HCT116 (cell line): ENCODE measurements around the gene POFUT2. TPM values are rescaled to one million over a fixed set of nuclear protein-coding genes. Genes with fewer than 3 reads are reported as not detected.

ENCODE experiments used
- ATAC-seq: fragments of 200-7000 bp; cut with Tn5 transposase; 2 replicates; pipeline ENCODE4 v1.9.1; 2020; ENCODE audit warnings: mild to moderate bottlenecking, moderate library complexity
- BruUV-seq: library from RNA; stranded (reverse); fragments of 400-500 nt; replicated peaks from 2 replicates; lab custom pipeline; 2021; lab: Mats Ljungman, UMichigan
- CTCF ChIA-PET: fragments of 300-600 bp; sonication (Branson Sonifier 250); formaldehyde crosslinking; loops from one replicate; lab custom pipeline; 2021; ENCODE audit warnings: antibody characterized with exemption; lab: Charles Lee
- POLR2A ChIA-PET: fragments of 300-600, 350-600 bp; sonication (Branson Sonifier 250); formaldehyde crosslinking; loops from one replicate; lab custom pipeline; 2021; ENCODE audit warnings: antibody characterized with exemption; lab: Charles Lee
- RAD21 ChIA-PET, 2 experiments: fragments of 300-600 bp; sonication (Branson Sonifier 250); formaldehyde crosslinking; loops; one replicate each; lab custom pipeline; 2023; ENCODE audit warnings: low total read pairs in 2 of 2; ENCODE audit not compliant: uncharacterized antibody in 2 of 2, unreplicated experiment in 2 of 2, low non-redundant PET in 1 of 2; lab: Charles Lee
- DNase-seq: peaks from one replicate; pipeline ENCODE4 v3.0.0-alpha.2; 2010; ENCODE audit warnings: low read depth, low spot score
- H2AFZ ChIP-seq: fragments of 200-600 bp; shearing (Covaris generic), sonication (generic); 2 replicates; pipeline ENCODE4 v1.6.1; 2017; ENCODE audit warnings: low read depth, mixed run types, mixed read lengths, antibody characterized with exemption, low read length; ENCODE audit not compliant: poor library complexity, severe bottlenecking
- H3K27ac ChIP-seq: 2 replicates; pipeline ENCODE4 v1.5.1; 2012; ENCODE audit warnings: low read depth, low read length
- H3K27me3 ChIP-seq: fragments of 200-600 bp; sonication (generic); 2 replicates; pipeline ENCODE4 v1.6.1; 2016; ENCODE audit warnings: mixed run types, low read length, mixed read lengths; ENCODE audit not compliant: insufficient read depth
- H3K36me3 ChIP-seq, 2 experiments: fragments of 200-500 bp in 1 of 2; fragments of 200-600 bp in 1 of 2; sonication (Bioruptor generic) in 1 of 2; sonication (generic) in 1 of 2; 2 replicates each; pipeline versions ENCODE4 v1.5.1 to v1.6.1; 2014 to 2016; ENCODE audit warnings: low read length in 2 of 2, inconsistent platforms in 1 of 2, mixed read lengths in 1 of 2, mixed run types in 1 of 2; ENCODE audit not compliant: insufficient read depth in 2 of 2, control insufficient read depth in 1 of 2
- H3K4me1 ChIP-seq, 2 experiments: fragments of 200-600 bp in 1 of 2; sonication (generic) in 1 of 2; 2 replicates each; pipeline versions ENCODE4 v1.5.1 to v1.6.1; 2012 to 2017; ENCODE audit warnings: low read length in 2 of 2, inconsistent platforms in 1 of 2, mild to moderate bottlenecking in 1 of 2, mixed read lengths in 1 of 2, mixed run types in 1 of 2, moderate library complexity in 1 of 2; ENCODE audit not compliant: insufficient read depth in 2 of 2, control insufficient read depth in 1 of 2
- H3K4me2 ChIP-seq: fragments of 200-600 bp; sonication (generic); 2 replicates; pipeline ENCODE4 v1.6.1; 2017; ENCODE audit warnings: mixed run types, low read length, mixed read lengths
- H3K4me3 ChIP-seq, 2 experiments: fragments of 200-600 bp in 1 of 2; sonication (generic) in 1 of 2; replicated peaks in 1 of 2; 2 replicates each; pipeline ENCODE4 v1.5.1; 2011 to 2016; ENCODE audit warnings: low read length in 2 of 2, control low read depth in 1 of 2, low read depth in 1 of 2, mild to moderate bottlenecking in 1 of 2, mixed read lengths in 1 of 2, mixed run types in 1 of 2
- H3K79me2 ChIP-seq: fragments of 200-600 bp; sonication (generic); 2 replicates; pipeline ENCODE4 v1.6.1; 2017; ENCODE audit warnings: mild to moderate bottlenecking, mixed run types, low read length, moderate library complexity, mixed read lengths; ENCODE audit not compliant: insufficient read depth
- H3K9ac ChIP-seq: fragments of 200-600 bp; sonication (generic); 2 replicates; pipeline ENCODE4 v1.6.1; 2016; ENCODE audit warnings: low read length, mixed read lengths
- H3K9me2 ChIP-seq: fragments of 200-600 bp; sonication (generic), shearing (Covaris generic); 2 replicates; pipeline ENCODE4 v1.6.1; 2017; ENCODE audit warnings: mixed run types, mild to moderate bottlenecking, moderate library complexity; ENCODE audit not compliant: insufficient read depth
- H3K9me3 ChIP-seq, 2 experiments: fragments of 200-500 bp in 1 of 2; fragments of 200-600 bp in 1 of 2; sonication (Bioruptor generic) in 1 of 2; sonication (generic) in 1 of 2; 2 replicates each; pipeline ENCODE4 v1.6.1; 2014 to 2017; ENCODE audit warnings: low read length in 2 of 2, mixed read lengths in 2 of 2, inconsistent platforms in 1 of 2, low read depth in 1 of 2, mild to moderate bottlenecking in 1 of 2, mixed run types in 1 of 2, moderate library complexity in 1 of 2; ENCODE audit not compliant: control insufficient read depth in 1 of 2, insufficient read depth in 1 of 2
- H4K20me1 ChIP-seq: fragments of 200-600 bp; sonication (generic), shearing (Covaris generic); 2 replicates; pipeline ENCODE4 v1.6.1; 2017; ENCODE audit warnings: mixed run types, mild to moderate bottlenecking, moderate library complexity; ENCODE audit not compliant: insufficient read depth
- CBX3 ChIP-seq: IDR thresholded peaks from 2 replicates; pipeline ENCODE4 v1.6.1; 2012; ENCODE audit warnings: low read depth
- CEBPB ChIP-seq: IDR thresholded peaks from 2 replicates; pipeline ENCODE4 v1.6.1; 2012; ENCODE audit warnings: low read depth
- EZH2 ChIP-seq: fragments of 200-600 bp; sonication (generic); IDR thresholded peaks from 2 replicates; pipeline ENCODE4 v1.6.1; 2017; ENCODE audit warnings: antibody characterized with exemption, mixed run types
- FOSL1 ChIP-seq: IDR thresholded peaks from 2 replicates; pipeline ENCODE4 v1.6.1; 2012; ENCODE audit warnings: low read depth
- JUND ChIP-seq: IDR thresholded peaks from 2 replicates; pipeline ENCODE4 v1.6.1; 2012
- MAX ChIP-seq: IDR thresholded peaks from 2 replicates; pipeline ENCODE4 v1.6.1; 2012
- POLR2A ChIP-seq: IDR thresholded peaks from 2 replicates; pipeline ENCODE4 v1.7.0; 2011; ENCODE audit warnings: borderline replicate concordance; ENCODE audit not compliant: insufficient read depth, insufficient read length; ENCODE audit errors: extremely low read depth
- SIN3A ChIP-seq: IDR thresholded peaks from 2 replicates; pipeline ENCODE4 v1.6.1; 2012; ENCODE audit warnings: low read depth
- TCF7L2 ChIP-seq: IDR thresholded peaks from 2 replicates; pipeline ENCODE4 v1.7.0; 2011; ENCODE audit warnings: borderline replicate concordance, inconsistent platforms; ENCODE audit not compliant: insufficient read depth, insufficient read length; ENCODE audit errors: extremely low read depth
- ZBTB33 ChIP-seq: IDR thresholded peaks from 2 replicates; pipeline ENCODE4 v1.6.1; 2011; ENCODE audit warnings: mild to moderate bottlenecking, low read length, moderate library complexity; ENCODE audit not compliant: insufficient replicate concordance; ENCODE audit errors: extremely low read depth
- ZFX ChIP-seq: fragments of 450-650 bp; IDR thresholded peaks from 2 replicates; pipeline ENCODE4 v1.6.1; 2017
- intact Hi-C: fragments of 100-400 bp; cut with micrococcal nuclease; formaldehyde crosslinking; loops from 2 replicates; pipeline ENCODE4 v1.10.0; 2022
- total RNA-seq: library from RNA; stranded (reverse); gene quantifications from one replicate; pipeline ENCODE4 v1.2.1, GENCODE V29; 2021; ENCODE audit not compliant: unreplicated experiment

POFUT2 gene
- total RNA-seq, 1 experiment from 2014 or later = 20.5 TPM

GRCh38 chr21:45284456-45284741, 3.3 kb downstream of the POFUT2 start:
- Histone ChIP-seq H3K9ac (no peak overlapping the region), H3K4me2 (no peak overlapping the region), H4K20me1 (no peaks in the 10 kb centered on the region), H3K27ac (no peak overlapping the region), H3K9me2 (no peaks in the 10 kb centered on the region), H3K79me2 (peaks cover 12% of the 10 kb centered on the region), H3K9me3 (no peaks in the 10 kb centered on the region), H3K4me3 (no peak overlapping the region), H2AFZ (no peak overlapping the region), H3K36me3 (peaks cover 0 to 20% of the 10 kb centered on the region in 2 experiments; a peak in 3 of 4 replicates), H3K27me3 (no peaks in the 10 kb centered on the region), H3K4me1 (peaks cover 5 to 8% of the 10 kb centered on the region in 2 experiments; a peak in 3 of 4 replicates)
- CTCF ChIA-PET = no interaction called here
- no peak for TF ChIP-seq SIN3A
- no peak for TF ChIP-seq CEBPB
- TF ChIP-seq POLR2A = no peak
- no peak for TF ChIP-seq EZH2
- TF ChIP-seq ZFX = no peak
- TF ChIP-seq FOSL1 = no peak
- TF ChIP-seq TCF7L2 = no peak
- no peak for TF ChIP-seq ZBTB33
- no peak for TF ChIP-seq MAX
- TF ChIP-seq JUND = no peak
- no peak for TF ChIP-seq CBX3
- POLR2A ChIA-PET = no interaction called here
- RAD21 ChIA-PET = no interaction called here
- intact Hi-C loops = no loop called here
- no peak for ATAC-seq
- BruUV-seq = no TSS peak
- no peak for DNase-seq
